CD4-positive, CD25-positive, alpha-beta regulatory T cell (primary cell): Measurements from ENCODE around the gene RBM25. TPM values are rescaled to one million over a fixed set of nuclear protein-coding genes. Genes with fewer than 3 reads are reported as not detected.
A peak's percentile ranks its signal among the peaks of the same experiment; 100 is the strongest.
"Not testable (repeated sequence)": the region's sequence is repeated elsewhere in the genome, so short reads cannot be mapped to it uniquely, and the experiment has no call there.

ENCODE experiments used
- ATAC-seq, 2 donors: fragments of 150-1000 bp; cut with Tn5 transposase; one replicate each; pipeline ENCODE4 v1.10.0; 2021; ENCODE audit warnings: low read depth in 2 of 2, moderate number of reproducible peaks in 2 of 2, moderate library complexity in 1 of 2
- DNase-seq, 3 donors: peaks; one replicate each; pipeline versions ENCODE4 v3.0.0 to v3.0.0-alpha.2; 2012 to 2022; ENCODE audit warnings: mixed read lengths in 1 of 3
- H3K27ac ChIP-seq: one replicate; pipeline ENCODE4 v1.7.0; 2013; ENCODE audit warnings: mild to moderate bottlenecking, low read length; ENCODE audit not compliant: insufficient read depth, poor library complexity, severe bottlenecking
- H3K27me3 ChIP-seq: one replicate; pipeline ENCODE4 v1.7.0; 2013; ENCODE audit warnings: low read length; ENCODE audit not compliant: control insufficient read depth, insufficient read depth
- H3K36me3 ChIP-seq: one replicate; pipeline ENCODE4 v1.7.0; 2013; ENCODE audit warnings: mild to moderate bottlenecking, low read length, moderate library complexity; ENCODE audit not compliant: control insufficient read depth, insufficient read depth
- H3K4me1 ChIP-seq: 2 replicates; pipeline ENCODE4 v1.7.0; 2013; ENCODE audit warnings: mild to moderate bottlenecking, low read length; ENCODE audit not compliant: insufficient read depth, control insufficient read depth, poor library complexity, severe bottlenecking
- H3K4me3 ChIP-seq: one replicate; pipeline ENCODE4 v1.7.0; 2013; ENCODE audit warnings: low read depth, mild to moderate bottlenecking, low read length, moderate library complexity
- H3K9me3 ChIP-seq, 2 experiments: 1 replicate in 1 of 2; 2 replicates in 1 of 2; pipeline ENCODE4 v1.7.0; 2013; ENCODE audit warnings: low read length in 2 of 2, mild to moderate bottlenecking in 1 of 2, moderate library complexity in 1 of 2; ENCODE audit not compliant: control insufficient read depth in 2 of 2
- H3K27ac Mint-ChIP-seq, 3 donors: one replicate each; pipeline ENCODE4 v1.8.0; 2020 to 2022; ENCODE audit warnings: mild to moderate bottlenecking in 3 of 3, mixed read lengths in 3 of 3, moderate library complexity in 2 of 3
- H3K27me3 Mint-ChIP-seq: one replicate; pipeline ENCODE4 v1.8.0; 2022; ENCODE audit warnings: mild to moderate bottlenecking, mixed read lengths
- H3K36me3 Mint-ChIP-seq: one replicate; pipeline ENCODE4 v1.8.0; 2020; ENCODE audit warnings: mixed read lengths
- H3K4me1 Mint-ChIP-seq, 4 donors: one replicate each; pipeline ENCODE4 v1.8.0; 2020 to 2022; ENCODE audit warnings: mixed read lengths in 4 of 4, mild to moderate bottlenecking in 1 of 4
- H3K4me3 Mint-ChIP-seq, 4 donors: one replicate each; pipeline ENCODE4 v1.8.0; 2020 to 2022; ENCODE audit warnings: mild to moderate bottlenecking in 4 of 4, mixed read lengths in 4 of 4, moderate library complexity in 3 of 4
- H3K9me3 Mint-ChIP-seq, 7 donors: one replicate each; pipeline ENCODE4 v1.8.0; 2020 to 2022; ENCODE audit warnings: mixed read lengths in 7 of 7, mild to moderate bottlenecking in 3 of 7, moderate library complexity in 2 of 7
- polyA plus RNA-seq, 4 donors: library from polyadenylated mRNA; unstranded; fragments of 300-500 nt; fragmentation: Illumina TruSeq; gene quantifications; one replicate each; pipeline ENCODE4 v1.2.3, GENCODE V29; 2021
- total RNA-seq: library from RNA; stranded (reverse); gene quantifications from one replicate; pipeline ENCODE4 v1.2.3, GENCODE V29; 2022

RBM25 gene
- total and polyA plus RNA-seq, 5 donors from 2014 or later: 33.0 to 157 (median 41.2) TPM

DNA sequence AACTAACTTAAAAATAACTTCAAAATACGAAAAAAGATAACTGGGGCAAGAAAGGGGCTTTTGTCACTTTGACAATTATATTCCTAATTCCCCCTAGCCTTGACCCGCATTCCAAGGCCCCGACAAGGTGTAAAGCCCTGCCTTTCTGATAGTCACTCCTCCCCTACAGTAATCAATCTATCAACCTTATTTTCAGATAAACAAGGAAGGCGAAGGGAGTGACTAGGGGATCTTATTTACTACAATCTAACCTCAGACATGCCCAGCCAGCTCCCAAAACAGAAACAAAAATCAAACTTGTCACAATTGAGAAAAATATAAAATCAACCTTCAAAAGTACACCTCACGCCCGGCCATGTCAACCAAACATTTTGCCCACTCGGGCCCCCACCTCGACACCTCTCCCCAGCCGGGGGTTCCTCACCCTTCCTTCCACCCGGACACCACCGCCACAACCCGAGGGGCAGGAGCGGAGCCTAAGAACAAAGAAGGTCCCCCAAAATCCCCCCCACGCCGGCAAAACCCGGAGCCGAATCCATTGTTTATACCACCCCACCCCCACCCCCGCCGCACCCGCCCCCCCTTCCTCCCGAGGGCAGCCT lies 32.0 kb upstream of the RBM25 start:
- Mint-ChIP-seq H3K36me3 (peaks cover 26% of the 10 kb centered on the region), H3K9me3 (no peaks in the 10 kb centered on the region), H3K4me3 (peak overlapping the region; percentile 78 to 94 (median 94)), H3K27me3 (no peaks in the 10 kb centered on the region), H3K27ac (peak overlapping the region; percentile 73 to 94 (median 89)), H3K4me1 (peaks cover 26 to 56% (median 41%) of the 10 kb centered on the region in 4 donors)
- no peaks in the 10 kb centered on the region for H3K27me3 ChIP-seq
- H3K4me1 ChIP-seq: peaks cover 33% of the 10 kb centered on the region
- ATAC-seq: no peak
- H3K36me3 ChIP-seq: peaks cover 16% of the 10 kb centered on the region
- H3K4me3 ChIP-seq: peak overlapping the region; percentile 64
- H3K9me3 ChIP-seq: no peaks in the 10 kb centered on the region
- no peak for DNase-seq
- peak overlapping the region; percentile 47 for H3K27ac ChIP-seq

DNA sequence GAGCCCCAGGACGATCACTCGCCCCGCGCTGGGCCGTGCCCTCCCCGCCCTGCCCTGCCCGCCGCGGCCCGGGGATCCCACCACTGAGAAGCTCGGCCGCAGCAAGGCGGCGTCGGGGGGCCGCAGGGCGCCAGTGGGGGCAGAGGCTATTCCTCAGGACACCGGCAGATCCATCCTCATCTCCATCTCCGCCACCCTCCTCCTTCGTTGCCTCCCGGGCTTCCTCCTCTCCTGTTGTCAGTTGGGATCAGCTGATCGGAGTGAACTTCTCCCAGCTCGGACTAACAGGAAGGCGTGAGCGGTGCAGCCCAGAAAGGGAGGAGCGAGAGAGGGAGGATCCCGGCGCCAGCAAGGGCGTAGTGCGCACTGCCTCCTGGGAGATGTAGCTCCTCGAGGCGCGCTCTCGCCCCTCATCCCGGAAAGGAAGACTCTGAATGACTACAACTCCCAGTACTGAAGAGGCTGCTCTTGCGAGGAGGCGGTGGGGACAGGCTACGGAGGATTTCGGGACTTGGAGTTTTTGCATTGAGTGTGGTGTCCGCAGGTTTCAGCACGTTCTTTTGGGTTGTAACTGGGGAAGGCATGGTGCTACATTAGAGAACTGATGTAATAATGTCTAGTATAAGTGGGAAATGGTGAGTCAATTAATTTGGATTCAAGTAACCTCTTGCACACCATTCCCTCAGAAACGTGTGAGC lies 31.3 kb upstream of the RBM25 start, which contains the start of gene ZFYVE1:
Gene ZFYVE1 (minus strand): TSS at position 262 of the 698 bp plus-strand sequence. CDS start 2,598 bp downstream, outside the sequence.
- Histone ChIP-seq H3K4me1 (peaks cover 30% of the 10 kb centered on the region), H3K27ac (peak within 1 kb of the TSS; percentile 47), H3K36me3 (peaks cover 16% of the 10 kb centered on the region), H3K4me3 (peak within 1 kb of the TSS; percentile 84), H3K27me3 (no peaks in the 10 kb centered on the region), H3K9me3 (no peaks in the 10 kb centered on the region)
- ATAC-seq (peak; percentile 100), DNase-seq (peak; percentile 84 to 98 (median 89))
- Mint-ChIP-seq H3K4me3 (peak within 1 kb of the TSS; percentile 78 to 99 (median 98)), H3K27me3 (no peaks in the 10 kb centered on the region), H3K4me1 (peaks cover 23 to 50% (median 35%) of the 10 kb centered on the region in 4 donors), H3K9me3 (no peaks in the 10 kb centered on the region), H3K27ac (peak within 1 kb of the TSS; percentile 73 to 98 (median 96)), H3K36me3 (peaks cover 19% of the 10 kb centered on the region)

DNA sequence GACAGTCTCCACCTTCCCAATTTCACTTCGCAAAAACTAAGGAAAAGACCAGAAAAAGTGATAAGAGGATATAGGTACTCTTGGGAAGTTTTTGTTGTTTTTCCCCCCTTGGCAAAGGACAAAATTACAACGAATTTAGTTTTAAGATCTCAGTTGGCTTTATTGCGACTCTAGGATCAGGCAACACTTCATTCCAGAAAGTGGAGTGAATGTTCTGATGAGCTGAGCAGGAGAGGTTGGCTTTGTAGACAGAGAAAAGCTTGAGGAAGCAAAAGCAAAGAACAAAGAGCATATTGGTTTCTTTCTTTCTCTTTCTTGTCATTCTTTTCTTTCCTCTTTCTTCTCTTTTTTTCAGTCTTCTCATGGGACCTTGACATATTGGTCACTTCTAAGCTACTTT lies 30.8 kb upstream of the RBM25 start:
- peaks cover 25% of the 10 kb centered on the region for H3K4me1 ChIP-seq
- ATAC-seq (no peak), DNase-seq (no peak)
- Mint-ChIP-seq H3K27me3 (no peaks in the 10 kb centered on the region), H3K36me3 (peaks cover 15% of the 10 kb centered on the region), H3K4me3 (peak overlapping the region; percentile 78 to 99 (median 98)), H3K4me1 (peaks cover 20 to 44% (median 30%) of the 10 kb centered on the region in 4 donors), H3K27ac (peak overlapping the region; percentile 5 to 96 (median 73)), H3K9me3 (no peaks in the 10 kb centered on the region)
- H3K36me3 ChIP-seq: peaks cover 14% of the 10 kb centered on the region
- no peaks in the 10 kb centered on the region for H3K27me3 ChIP-seq
- no peak overlapping the region for H3K27ac ChIP-seq
- H3K4me3 ChIP-seq: peak overlapping the region; percentile 84
- no peaks in the 10 kb centered on the region for H3K9me3 ChIP-seq

DNA sequence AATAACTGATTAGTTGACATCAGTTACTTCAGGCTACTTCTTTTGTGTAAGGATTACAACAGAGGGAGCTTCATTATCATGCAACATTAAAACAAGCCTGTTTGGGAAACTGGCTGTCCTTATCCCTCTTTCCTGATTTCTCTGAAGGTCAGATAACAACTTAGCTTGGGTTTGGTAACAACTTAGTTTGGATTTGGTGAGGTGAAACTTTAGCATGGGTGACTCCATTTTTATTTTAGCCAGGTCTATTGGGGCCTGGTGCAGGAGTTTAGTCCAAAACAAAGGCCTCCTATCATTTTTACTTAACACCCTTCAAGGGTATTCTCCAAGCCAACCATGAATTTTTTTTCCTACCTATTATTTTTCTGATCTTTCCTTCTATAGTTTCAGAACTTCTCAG lies 30.4 kb upstream of the RBM25 start:
- Mint-ChIP-seq H3K27ac (no peak overlapping the region), H3K4me3 (peak overlapping the region; percentile 43 to 99 (median 88)), H3K27me3 (no peaks in the 10 kb centered on the region), H3K9me3 (no peaks in the 10 kb centered on the region), H3K4me1 (peaks cover 20 to 40% (median 27%) of the 10 kb centered on the region in 4 donors), H3K36me3 (peaks cover 12% of the 10 kb centered on the region)
- no peak for ATAC-seq
- no peak for DNase-seq
- no peak overlapping the region for H3K27ac ChIP-seq
- no peaks in the 10 kb centered on the region for H3K9me3 ChIP-seq
- peaks cover 25% of the 10 kb centered on the region for H3K4me1 ChIP-seq
- H3K4me3 ChIP-seq: no peak overlapping the region
- peaks cover 13% of the 10 kb centered on the region for H3K36me3 ChIP-seq
- no peaks in the 10 kb centered on the region for H3K27me3 ChIP-seq

DNA sequence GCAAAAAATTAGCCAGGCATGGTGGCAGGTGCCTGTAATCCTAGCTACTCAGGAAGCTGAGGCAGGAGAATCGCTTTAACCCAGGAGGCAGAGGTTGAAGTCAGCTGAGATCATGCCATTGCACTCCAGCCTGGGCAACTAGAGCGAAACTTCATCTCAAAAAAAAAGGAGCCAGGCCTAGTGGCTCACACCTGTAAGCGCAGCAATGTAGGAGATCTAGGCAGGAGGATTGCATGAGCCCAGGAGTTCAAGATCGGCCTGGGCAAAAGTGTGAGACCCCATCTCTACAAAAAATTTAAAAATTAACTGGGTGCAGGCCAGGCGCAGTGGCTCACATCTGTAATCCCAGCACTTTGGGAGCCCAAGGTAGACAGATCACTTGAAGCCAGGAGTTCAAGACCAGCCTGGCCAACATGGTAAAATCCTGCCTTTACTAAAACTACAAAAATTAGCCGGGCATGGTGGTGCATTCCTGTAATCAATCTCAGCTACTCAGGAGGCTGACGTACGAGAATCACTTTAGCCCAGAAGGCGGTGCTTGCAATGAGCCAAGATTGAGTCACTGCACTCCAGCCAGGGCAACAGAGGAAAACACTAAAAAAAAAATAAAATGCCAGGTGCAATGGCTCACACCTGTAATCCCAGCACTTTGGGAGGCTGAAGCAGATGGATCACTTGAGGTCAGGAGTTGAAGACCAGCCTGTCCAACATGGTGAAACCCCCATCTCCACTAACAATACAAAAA lies 21.5 kb upstream of the RBM25 start:
- not testable (repeated sequence) for H3K36me3 ChIP-seq

DNA sequence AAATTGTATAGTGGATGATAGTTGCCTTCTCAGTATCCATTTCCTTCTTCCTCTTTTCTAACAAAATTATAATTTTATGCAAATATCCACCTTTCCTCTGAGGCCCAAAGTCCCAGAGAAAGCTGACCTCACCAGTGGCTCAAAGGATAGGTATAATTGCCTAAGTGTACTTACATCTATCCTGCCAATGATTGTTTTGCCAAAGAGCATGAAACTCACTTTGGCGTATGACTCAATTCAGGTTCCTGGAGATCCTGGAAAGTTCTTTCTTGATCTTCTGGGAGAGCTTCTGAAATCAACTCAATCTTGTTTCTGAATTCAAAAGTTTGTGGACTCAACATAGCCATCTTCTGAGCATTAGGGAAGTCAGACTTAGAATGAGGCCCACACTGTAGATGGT lies 10.5 kb upstream of the RBM25 start:
- DNase-seq (no peak), ATAC-seq (no peak)
- H3K27me3 ChIP-seq: peaks cover 3% of the 10 kb centered on the region
- no peak overlapping the region for H3K4me3 ChIP-seq
- Mint-ChIP-seq H3K27ac (no peak overlapping the region), H3K36me3 (no peaks in the 10 kb centered on the region), H3K4me3 (no peak overlapping the region), H3K4me1 (peaks cover 0 to 4% (median 0%) of the 10 kb centered on the region in 4 donors), H3K9me3 (no peaks in the 10 kb centered on the region), H3K27me3 (no peaks in the 10 kb centered on the region)
- no peak overlapping the region for H3K27ac ChIP-seq
- H3K4me1 ChIP-seq: no peaks in the 10 kb centered on the region
- H3K9me3 ChIP-seq: no peaks in the 10 kb centered on the region
- no peaks in the 10 kb centered on the region for H3K36me3 ChIP-seq

More for the DNA sequence above, 21.5 kb upstream of the RBM25 start:
- not testable (repeated sequence) for H3K4me1 Mint-ChIP-seq, H3K4me1 ChIP-seq, H3K27me3 Mint-ChIP-seq, H3K27ac Mint-ChIP-seq, H3K4me3 ChIP-seq, DNase-seq, H3K36me3 Mint-ChIP-seq, H3K27me3 ChIP-seq, ATAC-seq, H3K27ac ChIP-seq, H3K4me3 Mint-ChIP-seq, H3K9me3 Mint-ChIP-seq, H3K9me3 ChIP-seq

DNA sequence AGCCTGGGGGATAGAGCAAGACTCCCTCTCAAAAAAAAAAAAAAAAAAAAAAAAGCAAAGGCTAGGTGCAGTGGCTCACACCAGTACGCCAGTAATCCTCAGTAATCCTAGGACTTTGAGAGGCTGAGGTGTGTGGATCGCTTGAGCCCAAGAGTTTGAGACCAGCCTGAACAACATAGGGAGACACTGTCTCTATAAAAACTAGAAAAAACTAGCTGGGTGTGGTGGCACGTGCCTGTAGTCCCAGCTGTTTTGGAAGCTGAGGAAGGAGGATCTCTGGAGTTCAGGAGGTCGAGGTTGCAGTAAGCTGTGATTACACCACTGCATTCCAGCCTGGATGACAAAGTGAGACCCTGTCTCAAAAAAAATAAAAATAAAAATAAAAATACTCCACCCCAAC lies 8.9 kb upstream of the RBM25 start:
- Mint-ChIP-seq H3K4me1 (peaks cover 0 to 4% (median 0%) of the 10 kb centered on the region in 4 donors), H3K4me3 (no peak overlapping the region), H3K27me3 (no peaks in the 10 kb centered on the region), H3K36me3 (no peaks in the 10 kb centered on the region), H3K27ac (no peak overlapping the region), H3K9me3 (no peaks in the 10 kb centered on the region)
- no peak overlapping the region for H3K4me3 ChIP-seq
- no peak for ATAC-seq
- H3K27ac ChIP-seq: no peak overlapping the region
- no peaks in the 10 kb centered on the region for H3K36me3 ChIP-seq
- DNase-seq: no peak
- H3K9me3 ChIP-seq: no peaks in the 10 kb centered on the region
- H3K4me1 ChIP-seq: no peaks in the 10 kb centered on the region
- peaks cover 3% of the 10 kb centered on the region for H3K27me3 ChIP-seq
